HG03565 (cell line): ENCODE results near the gene SNUPN.
"Not testable (repeated sequence)": the region's sequence is repeated elsewhere in the genome, so short reads cannot be mapped to it uniquely, and the experiment has no call there.

Experiments used
- ATAC-seq: cut with Tn5 transposase; IDR thresholded peaks from one replicate; pipeline ENCODE4 v1.9.1; 2021; ENCODE audit warnings: mild to moderate bottlenecking, moderate library complexity; ENCODE audit not compliant: unreplicated experiment

Gene SNUPN

GRCh38 chr15:75584121-75584520 lies 41.4 kb downstream of the SNUPN start:
- no peak for ATAC-seq

DNA sequence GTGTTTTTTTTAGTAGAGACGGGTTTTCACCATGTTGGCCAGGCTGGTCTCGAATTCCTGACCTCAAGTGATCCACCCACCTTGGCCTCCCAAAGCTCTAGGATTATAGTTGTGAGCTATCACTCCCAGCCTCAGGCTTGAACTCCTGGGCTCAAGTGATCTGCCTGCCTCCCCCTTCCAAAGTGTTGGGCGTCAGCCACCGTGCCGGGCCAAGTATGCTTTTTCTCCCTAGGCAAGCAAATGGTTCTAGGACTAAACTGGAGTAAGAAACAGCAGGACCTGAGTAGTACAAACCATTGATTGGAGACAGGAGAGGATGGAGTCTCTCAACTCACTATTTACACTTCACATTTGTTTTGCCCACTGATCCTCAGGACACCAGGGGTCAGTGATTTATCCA lies 41.8 kb downstream of the SNUPN start:
- no peak for ATAC-seq

- ATAC-seq = not testable (repeated sequence)
Measured at GRCh38 chr15:75582943-75583342, 42.6 kb downstream of the SNUPN start.

GRCh38 chr15:75578948-75579920 lies 46.3 kb downstream of the SNUPN start, which contains the start of gene PTPN9:
PTPN9 (minus strand) TSS chr15:75579315; CDS start chr15:75578776, 539 bp downstream.
- ATAC-seq = no peak

DNA sequence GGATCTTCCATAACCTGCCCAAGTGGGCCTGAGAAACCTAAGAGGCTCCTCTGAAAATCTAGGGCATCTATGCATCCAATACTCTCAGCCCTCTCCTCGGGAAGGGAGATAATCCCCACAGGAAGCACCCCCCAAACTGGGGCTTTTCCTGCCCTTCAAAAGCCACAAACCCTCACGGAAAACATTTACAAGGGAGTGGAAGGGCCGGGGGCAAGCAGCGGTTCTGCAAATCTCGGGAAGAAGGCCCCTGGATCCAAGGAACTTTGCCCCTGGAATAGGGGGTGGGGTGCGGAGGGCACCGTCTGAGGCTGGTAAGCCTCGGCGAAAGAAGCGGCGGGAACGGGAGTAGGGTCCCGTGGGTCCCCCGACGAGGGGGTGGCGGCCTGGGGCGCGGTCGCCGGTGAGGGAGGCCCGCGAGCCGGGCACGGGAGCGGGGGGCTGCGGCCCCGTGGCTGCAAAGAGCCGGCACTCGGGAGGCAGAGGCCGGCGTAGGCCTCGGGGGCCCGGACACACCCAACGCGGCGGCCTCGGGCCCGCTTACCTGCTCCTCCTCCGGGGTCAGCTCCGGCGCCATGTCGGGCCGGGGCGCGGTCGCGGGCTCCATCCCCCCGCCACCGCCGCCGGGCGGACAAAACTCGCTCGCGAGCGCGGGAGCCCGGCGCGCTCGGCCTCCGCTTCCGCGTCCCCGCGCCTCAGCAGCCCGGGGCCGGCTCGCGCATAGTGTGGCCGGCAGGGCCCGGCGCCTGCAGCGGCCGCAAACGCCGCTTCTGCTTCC lies 47.2 kb downstream of the SNUPN start:
- ATAC-seq = no peak

DNA sequence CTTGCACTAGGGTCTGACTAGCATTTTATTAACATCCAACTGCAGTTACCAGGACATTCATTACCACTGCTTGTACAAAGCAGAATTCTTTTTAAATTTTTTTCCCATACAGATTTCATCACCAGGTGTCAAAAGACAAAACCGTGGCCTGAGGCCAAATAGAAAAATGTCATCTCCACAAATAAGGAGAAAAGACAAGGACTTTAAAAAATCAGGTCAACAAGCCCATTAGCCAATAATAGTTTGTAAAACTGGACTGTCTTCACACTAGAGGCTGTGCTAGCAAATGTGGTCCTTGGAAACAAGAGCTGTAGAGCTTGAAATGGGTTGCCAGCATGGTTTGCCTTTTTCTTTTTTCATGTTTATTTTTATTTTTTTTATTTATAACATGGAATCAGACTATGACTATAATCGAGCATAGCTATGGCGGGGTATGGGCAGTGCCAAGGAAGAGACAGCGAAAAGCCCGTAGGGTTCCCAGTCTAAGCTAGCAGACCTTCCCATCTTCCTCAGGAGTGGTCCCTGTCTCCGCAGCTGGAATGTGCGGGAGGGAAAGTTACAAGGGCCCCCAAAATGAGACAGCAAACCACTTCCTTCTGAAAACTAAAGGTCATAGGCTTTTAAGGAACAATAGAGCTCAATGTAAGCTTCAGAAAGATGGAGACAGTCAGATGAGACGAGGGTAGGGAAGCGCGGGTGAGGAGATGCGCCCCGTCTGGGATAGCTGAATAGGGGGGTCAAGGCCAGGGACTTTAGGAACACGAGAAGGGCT lies 47.9 kb downstream of the SNUPN start:
- no peak for ATAC-seq

DNA sequence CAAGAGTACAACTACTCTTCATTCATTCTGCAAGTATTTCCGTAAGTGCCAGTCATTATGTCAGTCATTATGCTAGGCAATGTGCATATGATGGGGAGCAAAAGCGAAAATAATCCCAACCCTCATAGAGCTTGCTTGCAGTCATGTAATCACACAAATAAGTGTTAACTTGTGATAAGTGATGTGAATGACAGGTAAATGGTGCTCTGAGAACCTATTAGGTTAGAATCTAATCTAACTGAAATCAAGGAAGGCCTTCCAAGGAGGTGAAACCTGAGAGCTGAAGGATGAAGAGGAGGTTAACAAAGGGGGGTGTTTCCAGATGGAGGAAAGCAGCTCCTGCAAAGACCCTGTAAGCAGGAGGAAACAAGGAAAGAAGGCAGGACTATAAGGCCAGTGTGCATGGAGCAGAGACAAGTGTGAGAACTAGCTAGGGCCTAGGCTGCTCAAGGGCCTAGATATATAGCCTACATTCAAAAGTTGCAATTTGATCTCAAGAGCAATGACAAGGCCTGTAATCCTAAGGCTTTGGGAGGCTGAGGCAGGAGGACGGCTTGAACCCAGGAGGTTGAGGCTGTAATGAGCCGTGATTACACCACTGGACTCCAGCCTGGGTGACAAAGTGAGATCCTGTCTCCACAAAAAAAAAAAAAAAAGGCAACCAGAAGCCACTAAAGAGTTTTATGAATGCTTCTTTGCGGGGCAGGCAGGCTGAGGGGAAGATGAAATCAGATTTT lies 51.7 kb downstream of the SNUPN start:
- ATAC-seq = no peak

- ATAC-seq = no peak
Measured at GRCh38 chr15:75570126-75570845, 55.2 kb downstream of the SNUPN start.

GRCh38 chr15:75565062-75565970 lies 60.2 kb downstream of the SNUPN start:
- ATAC-seq = no peak

- ATAC-seq = no peak
Measured at GRCh38 chr15:75561888-75562287, 63.6 kb downstream of the SNUPN start.

DNA sequence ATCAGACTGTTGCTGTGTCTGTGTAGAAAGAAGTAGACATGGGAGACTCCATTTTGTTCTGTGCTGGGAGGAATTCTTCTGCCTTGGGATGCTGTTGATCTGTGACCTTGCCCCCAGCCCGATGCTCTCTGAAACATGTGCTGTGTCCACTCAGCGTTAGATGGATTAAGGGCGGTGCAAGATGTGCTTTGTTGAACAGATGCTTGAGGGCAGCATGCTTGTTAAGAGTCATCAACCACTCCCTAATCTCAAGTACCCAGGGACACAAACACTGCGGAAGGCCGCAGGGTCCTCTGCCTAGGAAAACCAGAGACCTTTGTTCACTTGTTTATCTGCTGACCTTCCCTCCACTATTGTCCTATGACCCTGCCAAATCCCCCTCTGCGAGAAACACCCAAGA lies 66.2 kb downstream of the SNUPN start:
- ATAC-seq = not testable (repeated sequence)

DNA sequence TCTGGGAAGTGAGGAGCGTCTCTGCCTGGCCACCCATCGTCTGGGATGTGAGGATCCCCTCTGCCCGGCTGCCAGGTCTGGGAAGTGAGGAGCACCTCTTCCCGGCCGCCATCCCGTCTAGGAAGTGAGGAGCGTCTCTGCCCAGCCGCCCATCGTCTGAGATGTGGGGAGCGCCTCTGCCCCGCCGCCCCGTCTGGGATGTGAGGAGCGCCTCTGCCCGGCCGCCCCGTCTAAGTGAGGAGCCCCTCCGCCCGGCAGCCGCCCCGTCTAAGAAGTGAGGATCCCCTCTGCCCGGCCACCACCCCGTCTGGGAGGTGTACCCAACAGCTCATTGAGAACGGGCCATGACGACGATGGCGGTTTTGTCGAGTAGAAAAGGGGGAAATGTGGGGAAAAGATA lies 66.6 kb downstream of the SNUPN start:
- not testable (repeated sequence) for ATAC-seq

DNA sequence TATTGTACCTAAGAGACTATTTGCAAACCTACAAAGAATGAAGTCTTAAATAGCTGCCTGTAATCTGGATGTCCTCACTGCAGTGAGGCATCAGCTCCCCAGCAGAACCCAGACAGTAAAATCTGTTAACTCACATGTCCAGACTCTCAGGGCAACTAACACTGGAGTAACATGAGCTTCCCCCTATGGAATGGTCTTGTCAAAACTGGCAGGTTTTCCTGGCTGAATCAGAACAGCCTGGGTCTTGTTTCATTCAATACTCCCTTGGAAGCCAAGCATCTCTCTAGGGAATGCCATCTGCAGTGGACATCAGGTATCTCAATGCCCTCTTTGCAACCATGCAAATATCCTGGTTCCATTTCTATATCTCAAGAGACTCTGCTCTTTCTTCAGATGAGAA lies 70.8 kb downstream of the SNUPN start:
- ATAC-seq = no peak

DNA sequence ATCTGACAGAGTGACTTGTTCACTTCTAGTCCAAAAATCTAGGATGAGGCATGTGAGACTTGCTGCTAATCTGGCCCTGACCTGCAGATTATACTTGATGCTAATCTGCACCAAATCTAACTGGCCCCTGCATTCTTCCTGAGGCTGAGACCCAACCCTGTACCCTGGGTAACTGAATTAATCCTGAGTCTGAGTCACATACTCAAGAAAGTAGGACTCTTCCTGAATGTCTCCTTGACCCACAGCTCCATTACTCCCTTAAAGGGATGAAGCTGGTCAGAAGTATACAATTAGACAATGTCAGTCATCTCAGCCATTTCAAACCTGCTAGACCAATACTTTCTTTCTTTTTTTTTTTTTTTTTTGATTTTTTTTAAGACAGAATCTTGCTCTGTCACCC lies 71.9 kb downstream of the SNUPN start:
- ATAC-seq = no peak

- ATAC-seq = no peak
Measured at GRCh38 chr15:75551091-75551490, 74.4 kb downstream of the SNUPN start.
